SIG-M5 (cell line): ENCODE results near the gene EPX.

Source experiments
- DNase-seq: peaks from one replicate; lab custom pipeline; 2025; lab: John Stamatoyannopoulos, UW

The EPX gene

GRCh38 chr17:58252141-58252540, 59.6 kb downstream of the EPX start:
- no peak for DNase-seq

GRCh38 chr17:58253082-58253481, 60.6 kb downstream of the EPX start:
- DNase-seq, result no peak
